Upper lobe of left lung (tissue), 6 donors: ENCODE data around the gene PITX1. TPM values are rescaled to one million over a fixed set of nuclear protein-coding genes. Genes with fewer than 3 reads are reported as not detected.
A peak's percentile ranks its signal among the peaks of the same experiment; 100 is the strongest.

Source experiments
- ATAC-seq, 2 donors: fragments of 200-7000 bp; cut with Tn5 transposase; one replicate each; pipeline ENCODE4 v1.9.1; 2022; ENCODE audit warnings: mild to moderate bottlenecking in 2 of 2, moderate library complexity in 2 of 2; ENCODE audit not compliant: low FRiP score in 2 of 2
- DNase-seq, 2 donors: peaks; one replicate each; pipeline ENCODE4 v3.0.0-alpha.2; 2019 to 2020
- H3K27ac ChIP-seq, 4 donors: fragments of 200-600 bp; sonication (generic); one replicate each; pipeline ENCODE4 v1.5.1; 2016 to 2019
- H3K27me3 ChIP-seq, 4 donors: fragments of 200-600 bp; sonication (generic); one replicate each; pipeline ENCODE4 v1.5.1; 2017 to 2019
- H3K36me3 ChIP-seq, 4 donors: fragments of 200-600 bp; sonication (generic); one replicate each; pipeline ENCODE4 v1.5.1; 2016 to 2019
- H3K4me1 ChIP-seq, 4 donors: fragments of 200-600 bp; sonication (generic); one replicate each; pipeline ENCODE4 v1.5.1; 2018 to 2019
- H3K4me3 ChIP-seq, 4 donors: fragments of 200-600 bp; sonication (generic); one replicate each; pipeline ENCODE4 v1.5.1; 2017 to 2019; ENCODE audit warnings: mild to moderate bottlenecking in 2 of 4, moderate library complexity in 1 of 4
- H3K9me3 ChIP-seq, 4 donors: fragments of 200-600 bp; sonication (generic); one replicate each; pipeline ENCODE4 v1.5.1; 2018 to 2019
- CTCF ChIP-seq, 6 experiments: fragments of 450-650 bp in 4 of 6; fragments of 200-600 bp in 2 of 6; sonication (generic) in 2 of 6; IDR thresholded peaks; one replicate each; pipeline ENCODE4 v1.5.1; 2016 to 2019; ENCODE audit warnings: antibody characterized with exemption in 6 of 6
- EP300 ChIP-seq, 4 donors: sonication (generic); formaldehyde crosslinking; IDR thresholded peaks; one replicate each; pipeline ENCODE4 v1.5.1; 2017; ENCODE audit warnings: antibody characterized with exemption in 4 of 4, control low read depth in 2 of 4
- POLR2A ChIP-seq, 4 donors: fragments of 450-650 bp; IDR thresholded peaks; one replicate each; pipeline ENCODE4 v1.5.1; 2016 to 2017; ENCODE audit warnings: antibody characterized with exemption in 4 of 4, mild to moderate bottlenecking in 2 of 4
- POLR2AphosphoS5 ChIP-seq, 2 donors: sonication (generic); formaldehyde crosslinking; IDR thresholded peaks; one replicate each; pipeline ENCODE4 v1.5.1; 2017; ENCODE audit warnings: antibody characterized with exemption in 2 of 2
- WGBS, 2 donors: methylation state at CpG; one replicate each; pipeline ENCODE4 v1.1.5; 2017 to 2018; 5-methylcytosine and 5-hydroxymethylcytosine counted together
- total RNA-seq, 6 donors: library from RNA; depleted of rRNA in 4 of 6; stranded (reverse); fragments of >200 nt in 4 of 6; gene quantifications; one replicate each; pipeline versions ENCODE4 v1.1.0 to v1.2.1, GENCODE V29; 2016 to 2021
- donor health status: DM: no; HTN: no; CAD: no; lungs with moderate emphysema.
- donor health status: DM: no; HTN: yes; CAD: no; lungs with severe emphysema.

PITX1 gene
- total RNA-seq, 6 donors from 2014 or later = 0.23 to 11.0 (median 1.0) TPM; not detected in 2

GRCh38 chr5:135034236-135034962 lies 371 bp upstream of the PITX1 start:
- no peak overlapping the region for H3K27ac ChIP-seq
- peaks cover 41 to 54% (median 47%) of the 10 kb centered on the region in 4 donors for H3K4me1 ChIP-seq
- peak overlapping the region in 3 of 4 donors; percentile 40 to 48 (median 46) for H3K4me3 ChIP-seq
- ATAC-seq (peak in 1 of 2 donors; percentile 9), DNase-seq (peak in 1 of 2 donors; percentile 87)
- H3K27me3 ChIP-seq = peaks cover 0 to 92% (median 63%) of the 10 kb centered on the region in 4 donors
- 8 to 24% methylated on average over 5 to 18 of the region's 65 CpGs for WGBS, 2 donors
- no peak for TF ChIP-seq POLR2A (IDR thresholded peaks at IDR 0.05)
- TF ChIP-seq EP300 (IDR thresholded peaks at IDR 0.05) = no peak
- no peak for TF ChIP-seq CTCF (IDR thresholded peaks at IDR 0.05)
- TF ChIP-seq POLR2AphosphoS5 (IDR thresholded peaks at IDR 0.05) = no peak
- no peaks in the 10 kb centered on the region for H3K9me3 ChIP-seq
- H3K36me3 ChIP-seq = no peaks in the 10 kb centered on the region

- Histone ChIP-seq H3K27me3 (peaks cover 0 to 91% (median 63%) of the 10 kb centered on the region in 4 donors), H3K4me1 (peaks cover 34 to 56% (median 37%) of the 10 kb centered on the region in 4 donors), H3K27ac (peak overlapping the region in 1 of 4 donors; percentile 24), H3K4me3 (peak overlapping the region in 3 of 4 donors; percentile 40 to 48 (median 46)), H3K9me3 (no peaks in the 10 kb centered on the region), H3K36me3 (no peaks in the 10 kb centered on the region)
- WGBS, 2 donors = 3 to 4% methylated on average over 41 to 55 of the region's 89 CpGs
- TF ChIP-seq CTCF (IDR thresholded peaks at IDR 0.05) (no peak), POLR2A (IDR thresholded peaks at IDR 0.05) (no peak), POLR2AphosphoS5 (IDR thresholded peaks at IDR 0.05) (no peak), EP300 (IDR thresholded peaks at IDR 0.05) (no peak)
- peak in 1 of 2 donors; percentile 89 for DNase-seq
- peak in 1 of 2 donors; percentile 5 for ATAC-seq
These were observed 798 bp downstream of the PITX1 start for GRCh38 chr5:135032999-135033861.

GRCh38 chr5:135032695-135032998 lies 1.4 kb downstream of the PITX1 start:
- H3K4me1 ChIP-seq = peaks cover 34 to 62% (median 37%) of the 10 kb centered on the region in 4 donors
- TF ChIP-seq EP300 (IDR thresholded peaks at IDR 0.05) = no peak
- TF ChIP-seq CTCF (IDR thresholded peaks at IDR 0.05) = no peak
- TF ChIP-seq POLR2A (IDR thresholded peaks at IDR 0.05) = no peak
- TF ChIP-seq POLR2AphosphoS5 (IDR thresholded peaks at IDR 0.05) = no peak
- no peaks in the 10 kb centered on the region for H3K9me3 ChIP-seq
- DNase-seq = no peak
- H3K4me3 ChIP-seq = peak overlapping the region in 3 of 4 donors; percentile 40 to 48 (median 46)
- ATAC-seq = no peak
- peaks cover 0 to 91% (median 63%) of the 10 kb centered on the region in 4 donors for H3K27me3 ChIP-seq
- no peaks in the 10 kb centered on the region for H3K36me3 ChIP-seq
- H3K27ac ChIP-seq = no peak overlapping the region
- WGBS, 2 donors = 7 to 9% methylated on average over 18 of the region's 18 CpGs

DNA sequence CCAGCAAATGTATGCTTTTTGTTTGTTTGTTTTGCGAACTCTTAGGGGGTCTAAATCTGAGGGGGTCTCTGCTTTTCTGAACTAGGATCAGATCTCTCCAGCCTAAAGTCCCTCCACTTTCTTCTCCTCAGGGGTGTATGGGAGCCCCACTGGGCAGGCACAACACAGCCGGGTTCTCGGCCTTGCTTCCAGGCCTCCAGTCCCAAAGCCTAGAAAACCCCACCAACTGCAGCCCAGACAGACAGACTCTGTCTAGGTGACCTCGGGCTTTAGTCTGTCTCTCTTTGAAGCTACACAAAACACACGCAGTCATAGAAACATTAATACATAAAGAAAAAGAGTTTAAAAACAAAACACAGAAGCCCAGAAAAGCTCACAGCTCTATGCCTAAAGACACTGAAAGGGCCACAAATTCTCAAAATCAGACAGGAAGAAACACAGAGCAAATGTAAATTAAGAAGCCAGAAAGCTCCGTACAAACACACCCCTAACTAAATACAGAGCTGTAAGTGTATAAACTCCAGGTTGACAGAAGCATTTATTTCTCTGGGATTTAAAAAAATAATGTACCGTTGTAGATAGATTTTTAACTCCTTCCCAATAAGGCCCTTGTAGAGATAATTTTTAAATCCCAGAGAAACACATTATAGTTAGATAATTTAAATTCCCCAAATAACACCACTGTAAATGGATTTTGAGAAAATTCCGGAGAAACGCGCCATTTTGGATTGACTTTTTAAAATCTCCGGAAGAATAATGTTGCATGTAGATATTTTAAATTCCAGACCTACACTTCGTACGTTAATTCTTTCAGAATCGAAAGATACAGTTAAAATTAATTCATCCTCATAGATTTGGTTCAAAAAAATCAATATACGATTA lies 2.0 kb downstream of the PITX1 start:
- Histone ChIP-seq H3K9me3 (no peaks in the 10 kb centered on the region), H3K36me3 (no peaks in the 10 kb centered on the region), H3K27me3 (peaks cover 0 to 92% (median 66%) of the 10 kb centered on the region in 4 donors), H3K4me3 (peak overlapping the region in 1 of 4 donors; percentile 48), H3K27ac (no peak overlapping the region), H3K4me1 (peaks cover 34 to 64% (median 37%) of the 10 kb centered on the region in 4 donors)
- TF ChIP-seq POLR2A (IDR thresholded peaks at IDR 0.05) (no peak), CTCF (IDR thresholded peaks at IDR 0.05) (no peak), EP300 (IDR thresholded peaks at IDR 0.05) (no peak), POLR2AphosphoS5 (IDR thresholded peaks at IDR 0.05) (no peak)
- no peak for ATAC-seq
- DNase-seq = no peak
- WGBS, 2 donors = 24 to 29% methylated on average over 15 of the region's 15 CpGs
